Body of pancreas (tissue), 4 donors: ENCODE results near the gene ST6GAL1.

Experiments
- CTCF ChIP-seq, 7 experiments: fragments of 450-650 bp in 4 of 7; fragments of 200-600 bp in 3 of 7; sonication (generic) in 3 of 7; IDR thresholded peaks; one replicate each; pipeline ENCODE4 v1.5.1; 2016 to 2019; ENCODE audit warnings: antibody characterized with exemption in 7 of 7
- POLR2A ChIP-seq, 3 donors: fragments of 450-650 bp; IDR thresholded peaks; one replicate each; pipeline ENCODE4 v1.6.1; 2016; ENCODE audit warnings: antibody characterized with exemption in 3 of 3, mild to moderate bottlenecking in 2 of 3

- TF ChIP-seq CTCF (IDR thresholded peaks at IDR 0.05) (no peak), POLR2A (IDR thresholded peaks at IDR 0.05) (no peak)
These were observed 10.6 kb downstream of the ST6GAL1 start for GRCh38 chr3:186940967-186941366.
